Measurements from ENCODE around the gene C11orf68. TPM values are rescaled to one million over a fixed set of nuclear protein-coding genes. Genes with fewer than 3 reads are reported as not detected.
A peak's percentile ranks its signal among the peaks of the same experiment; 100 is the strongest.

C11orf68 gene
- total RNA-seq, 1 experiment from 2014 or later, result 20.1 TPM

DNA sequence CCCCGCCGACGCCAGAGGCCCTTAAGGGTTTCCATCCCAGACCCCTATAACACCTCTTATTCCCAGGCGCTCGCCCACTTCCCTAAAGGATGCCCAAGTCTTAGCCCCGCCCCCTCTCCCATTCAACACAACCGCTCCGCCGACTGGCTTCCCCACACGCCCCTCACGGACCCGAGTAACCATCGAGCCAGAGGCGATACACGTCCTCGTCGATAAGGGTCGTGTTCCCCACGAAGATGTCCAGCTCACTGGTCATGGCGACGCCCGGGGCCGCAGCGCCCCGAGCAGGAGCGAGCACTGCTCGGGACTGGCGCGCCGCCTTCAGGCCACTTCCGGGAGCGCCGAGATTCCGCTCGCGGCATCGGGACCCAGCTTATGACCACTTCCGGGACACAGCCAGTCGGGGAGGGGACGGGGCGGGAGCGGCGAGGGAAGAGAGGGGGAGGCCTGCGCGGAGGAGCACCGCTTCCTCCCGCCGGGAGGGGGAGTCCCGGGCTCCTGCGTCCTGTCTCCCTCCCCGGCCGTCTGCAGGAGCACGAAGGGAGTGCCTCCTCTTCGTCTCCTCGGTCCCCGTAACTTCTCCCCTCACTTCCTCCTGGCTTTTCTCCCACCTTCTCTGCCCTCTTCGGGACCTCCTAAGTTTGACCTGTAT lies 30.6 kb downstream of the C11orf68 start, which contains the start of gene FIBP:
FIBP (minus strand) TSS at position 309 of the 652 bp plus-strand sequence; CDS start at position 256, 53 bp downstream.
- Mint-ChIP-seq H3K27me3 (ENCODE audit: insufficient read depth, unreplicated experiment) (no peaks in the 10 kb centered on the region), H3K27ac (ENCODE audit: unreplicated experiment) (peak within 1 kb of the TSS; percentile 69), H3K4me1 (ENCODE audit: low read depth, unreplicated experiment) (peaks cover 33% of the 10 kb centered on the region), H3K4me3 (ENCODE audit: unreplicated experiment) (peak within 1 kb of the TSS; percentile 82), H3K9me3 (ENCODE audit: unreplicated experiment) (no peaks in the 10 kb centered on the region), H3K36me3 (ENCODE audit: insufficient read depth, unreplicated experiment) (peaks cover 56% of the 10 kb centered on the region)
- ChIA-PET CTCF (interaction anchor here (0.5 to 7.8 kb wide), 81 partner anchors 9 to 1071 kb away, joined by 3 to 241 read pairs (median 5); partner anchors contain the start of genes AP5B1, BANF1, CFL1 and CTSW), POLR2A (interaction anchor here (0.5 to 3.1 kb wide), 19 partner anchors 10 to 424 kb away, joined by 3 to 43 read pairs (median 6); partner anchors contain the start of genes BANF1, CFL1, EIF1AD and KAT5)
- peak; percentile 98 for DNase-seq
- TF ChIP-seq, protein P1, sequence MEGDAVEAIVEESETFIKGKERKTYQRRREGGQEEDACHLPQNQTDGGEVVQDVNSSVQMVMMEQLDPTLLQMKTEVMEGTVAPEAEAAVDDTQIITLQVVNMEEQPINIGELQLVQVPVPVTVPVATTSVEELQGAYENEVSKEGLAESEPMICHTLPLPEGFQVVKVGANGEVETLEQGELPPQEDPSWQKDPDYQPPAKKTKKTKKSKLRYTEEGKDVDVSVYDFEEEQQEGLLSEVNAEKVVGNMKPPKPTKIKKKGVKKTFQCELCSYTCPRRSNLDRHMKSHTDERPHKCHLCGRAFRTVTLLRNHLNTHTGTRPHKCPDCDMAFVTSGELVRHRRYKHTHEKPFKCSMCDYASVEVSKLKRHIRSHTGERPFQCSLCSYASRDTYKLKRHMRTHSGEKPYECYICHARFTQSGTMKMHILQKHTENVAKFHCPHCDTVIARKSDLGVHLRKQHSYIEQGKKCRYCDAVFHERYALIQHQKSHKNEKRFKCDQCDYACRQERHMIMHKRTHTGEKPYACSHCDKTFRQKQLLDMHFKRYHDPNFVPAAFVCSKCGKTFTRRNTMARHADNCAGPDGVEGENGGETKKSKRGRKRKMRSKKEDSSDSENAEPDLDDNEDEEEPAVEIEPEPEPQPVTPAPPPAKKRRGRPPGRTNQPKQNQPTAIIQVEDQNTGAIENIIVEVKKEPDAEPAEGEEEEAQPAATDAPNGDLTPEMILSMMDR (IDR thresholded peaks at IDR 0.05; ENCODE audit: insufficient read depth in 1 of 2, low read depth in 1 of 2, low read length in 1 of 2, severe bottlenecking in 1 of 2, unreplicated experiment in 1 of 2), result peak; percentile 76 to 93
- Histone ChIP-seq H3K4me1 (peaks cover 31% of the 10 kb centered on the region), H3K27me3 (replicated peaks; ENCODE audit: control insufficient read depth, insufficient read depth, low read length) (no peaks in the 10 kb centered on the region), H3K9me3 (no peaks in the 10 kb centered on the region), H3K4me3 (ENCODE audit: low read depth, low read length) (peak within 1 kb of the TSS; percentile 68), H3K36me3 (ENCODE audit: control insufficient read depth, insufficient read depth, low read length) (peaks cover 3% of the 10 kb centered on the region)
- intact Hi-C loops (cut with micrococcal nuclease; ENCODE audit: unreplicated experiment), result loop anchor here (1.0 kb wide), 5 partner anchors 12 to 176 kb away; partner anchors contain the start of genes BANF1, EIF1AD, FOSL1 and KAT5
- BruUV-seq (replicated peaks), result no TSS peak

DNA sequence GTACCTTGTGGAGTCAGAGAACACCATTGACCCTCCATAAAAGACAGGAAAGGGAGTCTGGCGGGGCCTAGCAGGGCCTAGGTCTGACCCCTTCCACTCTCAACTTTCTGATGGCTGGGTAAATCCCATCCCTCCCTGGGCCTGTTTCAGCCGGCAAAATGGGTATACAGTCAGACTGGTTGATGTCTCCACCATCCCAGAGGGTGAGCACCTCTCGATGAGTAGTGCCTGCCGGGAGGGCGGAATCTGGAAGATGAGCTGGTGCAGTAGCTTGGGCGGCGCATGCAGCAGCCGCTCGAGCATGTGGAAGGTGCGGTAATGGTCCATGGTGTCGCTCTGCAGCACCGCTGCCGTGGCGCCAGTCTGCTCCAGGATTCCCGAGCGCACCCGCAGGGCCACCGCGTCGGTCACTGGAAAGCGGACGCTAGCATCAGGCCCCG lies 31.1 kb downstream of the C11orf68 start:
- Mint-ChIP-seq H3K27ac (ENCODE audit: unreplicated experiment) (peak overlapping the region; percentile 69), H3K4me3 (ENCODE audit: unreplicated experiment) (peak overlapping the region; percentile 82), H3K4me1 (ENCODE audit: low read depth, unreplicated experiment) (peaks cover 31% of the 10 kb centered on the region), H3K27me3 (ENCODE audit: insufficient read depth, unreplicated experiment) (no peaks in the 10 kb centered on the region), H3K9me3 (ENCODE audit: unreplicated experiment) (no peaks in the 10 kb centered on the region), H3K36me3 (ENCODE audit: insufficient read depth, unreplicated experiment) (peaks cover 56% of the 10 kb centered on the region)
- peak overlapping the region; percentile 68 for H3K4me3 ChIP-seq (ENCODE audit: low read depth, low read length)
- ChIA-PET POLR2A (interaction anchor here (0.5 to 3.1 kb wide), 18 partner anchors 10 to 425 kb away, joined by 3 to 43 read pairs (median 6); partner anchors contain the start of genes BANF1, CFL1, EIF1AD and KAT5), CTCF (interaction anchor here (0.5 to 7.8 kb wide), 78 partner anchors 9 to 1071 kb away, joined by 3 to 241 read pairs (median 5); partner anchors contain the start of genes AP5B1, BANF1, CFL1 and CTSW)
- H3K27me3 ChIP-seq (replicated peaks; ENCODE audit: control insufficient read depth, insufficient read depth, low read length), result no peaks in the 10 kb centered on the region
- peaks cover 4% of the 10 kb centered on the region for H3K36me3 ChIP-seq (ENCODE audit: control insufficient read depth, insufficient read depth, low read length)
- intact Hi-C loops (cut with micrococcal nuclease; ENCODE audit: unreplicated experiment), result loop anchor here (1.0 kb wide), 5 partner anchors 13 to 175 kb away; partner anchors contain the start of genes BANF1, EIF1AD, FOSL1 and KAT5
- BruUV-seq (replicated peaks), result TSS peak; percentile 38
- no peaks in the 10 kb centered on the region for H3K9me3 ChIP-seq
- TF ChIP-seq, protein P1 (IDR thresholded peaks at IDR 0.05; ENCODE audit: insufficient read depth in 1 of 2, low read depth in 1 of 2, low read length in 1 of 2, severe bottlenecking in 1 of 2, unreplicated experiment in 1 of 2), result no peak
- peaks cover 31% of the 10 kb centered on the region for H3K4me1 ChIP-seq
- DNase-seq, result no peak
